NCI-H1105 treated with DMSO at 0.1 percent for 48 hours (cell line): ENCODE results near the gene CD247.

Experiments used
- DNase-seq: peaks from one replicate; lab custom pipeline; 2025; lab: John Stamatoyannopoulos, UW

The CD247 gene

GRCh38 chr1:167439301-167439988 is 78.9 kb downstream of the CD247 start:
- DNase-seq: peak; percentile 67

GRCh38 chr1:167438171-167439138 is 79.9 kb downstream of the CD247 start:
- no peak for DNase-seq

- DNase-seq: no peak
Observed at GRCh38 chr1:167435484-167435883, 82.8 kb downstream of the CD247 start.

- no peak for DNase-seq
Observed at GRCh38 chr1:167434306-167434705, 84.0 kb downstream of the CD247 start.

GRCh38 chr1:167433884-167434283 is 84.4 kb downstream of the CD247 start:
- no peak for DNase-seq

- no peak for DNase-seq
Observed at GRCh38 chr1:167432780-167433179, 85.5 kb downstream of the CD247 start.

GRCh38 chr1:167431909-167432650 is 86.2 kb downstream of the CD247 start:
- DNase-seq: no peak

- DNase-seq: no peak
Observed at GRCh38 chr1:167431261-167431908, 86.9 kb downstream of the CD247 start.

GRCh38 chr1:167430849-167431242 is 87.5 kb downstream of the CD247 start:
- no peak for DNase-seq

GRCh38 chr1:167430134-167430848 is 88.0 kb downstream of the CD247 start:
- DNase-seq: no peak

- no peak for DNase-seq
Observed at GRCh38 chr1:167429612-167430011, 88.7 kb downstream of the CD247 start.

- no peak for DNase-seq
Observed at GRCh38 chr1:167428395-167428794, 89.9 kb downstream of the CD247 start.

- DNase-seq: no peak
Observed at GRCh38 chr1:167427848-167428247, 90.5 kb downstream of the CD247 start.

GRCh38 chr1:167426716-167427115 is 91.6 kb downstream of the CD247 start:
- no peak for DNase-seq

GRCh38 chr1:167425482-167425881 is 92.8 kb downstream of the CD247 start:
- no peak for DNase-seq

- no peak for DNase-seq
Observed at GRCh38 chr1:167423684-167424619, 94.4 kb downstream of the CD247 start.

GRCh38 chr1:167420510-167420909 is 97.8 kb downstream of the CD247 start:
- DNase-seq: no peak

- no peak for DNase-seq
Observed at GRCh38 chr1:167419245-167419644, 99.1 kb downstream of the CD247 start.

- DNase-seq: no peak
Observed at GRCh38 chr1:167418391-167418790, 99.9 kb downstream of the CD247 start.

GRCh38 chr1:167416506-167416905 is 101.8 kb downstream of the CD247 start:
- no peak for DNase-seq
